ENCODE measurements around the gene TLCD3B. TPM values are rescaled to one million over a fixed set of nuclear protein-coding genes. Genes with fewer than 3 reads are reported as not detected.

TLCD3B gene
- total RNA-seq, 1 donor from 2014 or later: 1.5 TPM

GRCh38 chr16:30000735-30001631, 30.1 kb downstream of the TLCD3B start:
- Mint-ChIP-seq H3K36me3 (ENCODE audit: low read depth) (peaks cover 45% of the 10 kb centered on the region), H3K27me3 (no peaks in the 10 kb centered on the region), H3K9me3 (no peaks in the 10 kb centered on the region), H3K27ac (no peak overlapping the region), H3K4me3 (no peak overlapping the region), H3K4me1 (peaks cover 17% of the 10 kb centered on the region)
- intact Hi-C loops (cut with micrococcal nuclease): no loop called here
- DNase-seq: no peak

DNA sequence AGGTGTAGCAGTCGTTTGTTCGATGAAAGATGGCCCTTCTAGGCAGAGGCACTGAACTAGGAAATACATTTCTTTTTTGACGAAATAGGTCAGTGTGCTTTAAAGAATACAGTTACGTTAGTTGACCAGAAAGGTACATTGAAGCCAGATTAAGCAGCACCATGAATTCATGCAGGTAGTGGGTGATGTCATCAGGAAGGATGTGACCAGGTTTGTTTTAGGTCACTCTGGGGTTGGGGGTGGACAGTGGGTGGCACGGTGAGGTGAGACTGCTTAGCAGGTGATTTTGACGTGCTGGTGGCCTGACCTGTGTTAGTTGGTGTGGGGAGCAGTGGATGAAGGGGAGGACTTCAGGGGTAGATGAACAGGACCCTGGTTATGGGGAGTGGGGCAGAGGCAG, 31.5 kb downstream of the TLCD3B start:
- no peak overlapping the region for H3K4me3 Mint-ChIP-seq
- peaks cover 48% of the 10 kb centered on the region for H3K36me3 Mint-ChIP-seq (ENCODE audit: low read depth)
- no peaks in the 10 kb centered on the region for H3K9me3 Mint-ChIP-seq
- peaks cover 22% of the 10 kb centered on the region for H3K4me1 Mint-ChIP-seq
- no peak for DNase-seq
- intact Hi-C loops (cut with micrococcal nuclease): loop anchor here (5.0 to 10.0 kb wide), 3 partner anchors 375 to 1177 kb away; partner anchors contain the start of genes ATXN2L, FBRS, MYL11 and PRR14
- H3K27me3 Mint-ChIP-seq: no peaks in the 10 kb centered on the region
- no peak overlapping the region for H3K27ac Mint-ChIP-seq

DNA sequence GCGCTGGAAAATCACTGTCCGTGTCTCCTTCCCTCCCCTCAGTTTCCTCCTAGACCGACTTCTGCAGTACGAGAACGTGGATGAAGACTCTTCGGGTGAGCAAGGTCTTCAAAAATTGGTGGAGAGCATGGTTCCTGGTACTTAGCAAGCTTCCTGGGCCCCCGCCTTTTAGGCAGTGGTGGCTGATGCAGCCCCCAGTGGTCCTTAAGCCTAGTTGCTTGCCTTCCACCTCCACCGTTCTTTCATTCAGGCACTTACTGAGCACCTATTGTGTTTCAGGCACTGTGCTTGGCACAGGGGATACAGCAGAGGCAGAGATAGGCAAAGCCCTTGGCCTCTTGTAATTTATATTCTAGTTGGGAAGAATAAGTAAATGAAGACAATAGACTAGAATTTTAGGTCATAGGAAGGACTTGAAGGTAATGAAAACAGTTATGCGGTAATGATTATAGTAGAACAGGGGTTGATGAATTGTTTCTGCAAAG, 34.3 kb downstream of the TLCD3B start:
- Mint-ChIP-seq H3K36me3 (ENCODE audit: low read depth) (peaks cover 53% of the 10 kb centered on the region), H3K27ac (peak overlapping the region; percentile 98), H3K4me1 (peaks cover 26% of the 10 kb centered on the region), H3K4me3 (peak overlapping the region; percentile 95), H3K27me3 (no peaks in the 10 kb centered on the region), H3K9me3 (no peaks in the 10 kb centered on the region)
- intact Hi-C loops (cut with micrococcal nuclease): loop anchor here (1.0 to 10.0 kb wide), 12 partner anchors 24 to 1175 kb away; partner anchors contain the start of genes ALDOA, ATXN2L, CDIPT and FBRS
- DNase-seq: no peak

- intact Hi-C loops (cut with micrococcal nuclease): loop anchor here (1.0 to 10.0 kb wide), 12 partner anchors 23 to 1174 kb away; partner anchors contain the start of genes ALDOA, ATXN2L, CDIPT and FBRS
- no peaks in the 10 kb centered on the region for H3K9me3 Mint-ChIP-seq
- H3K27ac Mint-ChIP-seq: peak within 1 kb of the TSS; percentile 98
- DNase-seq: peak; percentile 100
- peaks cover 26% of the 10 kb centered on the region for H3K4me1 Mint-ChIP-seq
- H3K4me3 Mint-ChIP-seq: peak within 1 kb of the TSS; percentile 95
- no peaks in the 10 kb centered on the region for H3K27me3 Mint-ChIP-seq
- peaks cover 50% of the 10 kb centered on the region for H3K36me3 Mint-ChIP-seq (ENCODE audit: low read depth)
Measured at GRCh38 chr16:29995911-29996765, 34.9 kb downstream of the TLCD3B start, which contains the start of gene INO80E. Gene INO80E (plus strand): TSS chr16:29996241. CDS start chr16:29996311, 70 bp downstream.

- intact Hi-C loops (cut with micrococcal nuclease): loop anchor here (5.0 to 10.0 kb wide), 3 partner anchors 379 to 1173 kb away; partner anchors contain the start of genes ATXN2L, FBRS, MYL11 and PRR14
- H3K4me3 Mint-ChIP-seq: peak within 1 kb of the TSS; percentile 95
- H3K36me3 Mint-ChIP-seq (ENCODE audit: low read depth): peaks cover 48% of the 10 kb centered on the region
Measured at GRCh38 chr16:29995324-29995910, 35.7 kb downstream of the TLCD3B start, which contains the start of gene HIRIP3. Gene HIRIP3 (minus strand): TSS chr16:29995617. CDS start chr16:29995605, 12 bp downstream.

DNA sequence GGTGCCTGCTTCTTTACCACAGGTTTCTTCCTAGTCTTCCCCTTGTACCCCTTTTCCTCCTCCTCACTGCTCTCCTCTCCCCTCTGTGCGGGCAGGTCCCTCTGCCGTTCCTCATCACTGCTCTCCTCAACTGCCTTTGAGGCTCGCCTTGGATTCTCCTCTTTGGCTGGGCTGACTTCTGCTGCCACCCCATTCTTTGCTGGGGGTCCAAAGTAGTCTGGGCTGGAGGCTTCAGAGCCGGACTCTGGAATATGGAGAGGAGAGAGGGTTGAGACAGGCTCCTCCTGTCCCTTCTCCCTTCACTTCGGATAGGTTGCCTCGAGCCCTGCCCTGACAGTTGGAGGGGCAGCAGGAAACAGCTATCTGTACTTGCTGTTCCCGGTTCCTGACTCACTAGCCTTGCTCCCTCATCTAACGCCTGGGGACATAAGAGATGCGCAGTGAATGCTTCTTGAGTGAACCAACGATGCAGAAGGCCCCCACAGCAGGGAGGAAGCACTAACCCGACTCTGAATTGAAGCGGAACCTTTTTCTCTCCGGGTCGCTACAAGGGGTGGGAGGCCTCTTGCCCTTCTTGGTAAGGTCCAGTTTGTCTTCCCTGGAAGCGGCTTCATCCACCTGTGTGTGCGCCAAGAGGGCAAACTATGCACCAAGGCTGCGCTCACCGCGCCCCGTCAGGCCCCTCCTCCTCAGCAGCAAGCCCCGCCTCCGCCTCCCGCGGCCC, 36.3 kb downstream of the TLCD3B start:
- intact Hi-C loops (cut with micrococcal nuclease): loop anchor here (5.0 to 10.0 kb wide), 3 partner anchors 380 to 1172 kb away; partner anchors contain the start of genes ATXN2L, FBRS, MYL11 and PRR14
- peaks cover 47% of the 10 kb centered on the region for H3K36me3 Mint-ChIP-seq (ENCODE audit: low read depth)
- H3K27me3 Mint-ChIP-seq: no peaks in the 10 kb centered on the region
- DNase-seq: peak; percentile 93
- H3K9me3 Mint-ChIP-seq: no peaks in the 10 kb centered on the region
- peak overlapping the region; percentile 95 for H3K4me3 Mint-ChIP-seq
- peaks cover 26% of the 10 kb centered on the region for H3K4me1 Mint-ChIP-seq
- peak overlapping the region; percentile 98 for H3K27ac Mint-ChIP-seq

More at GRCh38 chr16:29995324-29995910, 35.7 kb downstream of the TLCD3B start, which contains the start of gene HIRIP3:
- peak; percentile 97 for DNase-seq
- Mint-ChIP-seq H3K9me3 (no peaks in the 10 kb centered on the region), H3K4me1 (peaks cover 26% of the 10 kb centered on the region), H3K27ac (peak within 1 kb of the TSS; percentile 98), H3K27me3 (no peaks in the 10 kb centered on the region)

DNA sequence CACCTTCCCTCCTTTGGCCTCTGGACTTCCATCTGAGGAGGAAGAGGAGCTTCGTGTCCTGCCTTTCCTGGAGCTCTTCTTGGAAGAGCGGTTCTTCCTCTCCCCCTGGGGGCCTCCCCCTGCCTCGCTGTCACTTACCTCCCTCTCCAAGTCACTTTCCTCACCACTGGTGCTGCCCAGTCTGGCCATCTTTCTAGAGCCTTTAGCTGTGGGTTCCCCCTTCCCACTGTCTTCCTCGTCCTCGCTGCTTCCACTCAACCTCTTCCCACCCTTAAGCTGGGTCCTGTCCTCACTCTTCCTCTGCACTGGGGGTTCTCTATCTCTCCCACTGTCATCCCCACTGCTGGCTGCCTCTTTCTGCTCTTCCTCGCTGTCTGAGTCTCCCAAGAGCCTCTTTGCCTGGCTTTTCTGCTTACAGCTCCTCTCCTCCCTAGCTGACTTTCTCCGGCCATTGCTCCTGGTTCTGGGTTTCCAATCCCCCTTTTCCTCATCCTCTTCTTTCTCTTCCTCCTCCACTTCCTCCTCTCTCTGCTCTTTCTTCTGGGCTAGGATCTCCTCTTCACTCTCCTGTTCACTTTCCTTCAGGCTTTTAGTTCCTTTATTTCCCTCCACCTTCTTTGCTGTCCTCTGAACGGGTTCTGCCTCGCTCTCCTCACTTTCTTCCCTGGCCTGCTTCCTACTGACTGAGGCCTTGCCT, 37.0 kb downstream of the TLCD3B start:
- no peaks in the 10 kb centered on the region for H3K27me3 Mint-ChIP-seq
- H3K4me3 Mint-ChIP-seq: peak overlapping the region; percentile 95
- peaks cover 24% of the 10 kb centered on the region for H3K4me1 Mint-ChIP-seq
- no peaks in the 10 kb centered on the region for H3K9me3 Mint-ChIP-seq
- peaks cover 44% of the 10 kb centered on the region for H3K36me3 Mint-ChIP-seq (ENCODE audit: low read depth)
- intact Hi-C loops (cut with micrococcal nuclease): loop anchor here (10.0 kb wide), 2 partner anchors 381 to 661 kb away; partner anchors contain the start of genes FBRS, MYL11, PRR14 and TBC1D10B
- DNase-seq: no peak
- peak overlapping the region; percentile 98 for H3K27ac Mint-ChIP-seq

DNA sequence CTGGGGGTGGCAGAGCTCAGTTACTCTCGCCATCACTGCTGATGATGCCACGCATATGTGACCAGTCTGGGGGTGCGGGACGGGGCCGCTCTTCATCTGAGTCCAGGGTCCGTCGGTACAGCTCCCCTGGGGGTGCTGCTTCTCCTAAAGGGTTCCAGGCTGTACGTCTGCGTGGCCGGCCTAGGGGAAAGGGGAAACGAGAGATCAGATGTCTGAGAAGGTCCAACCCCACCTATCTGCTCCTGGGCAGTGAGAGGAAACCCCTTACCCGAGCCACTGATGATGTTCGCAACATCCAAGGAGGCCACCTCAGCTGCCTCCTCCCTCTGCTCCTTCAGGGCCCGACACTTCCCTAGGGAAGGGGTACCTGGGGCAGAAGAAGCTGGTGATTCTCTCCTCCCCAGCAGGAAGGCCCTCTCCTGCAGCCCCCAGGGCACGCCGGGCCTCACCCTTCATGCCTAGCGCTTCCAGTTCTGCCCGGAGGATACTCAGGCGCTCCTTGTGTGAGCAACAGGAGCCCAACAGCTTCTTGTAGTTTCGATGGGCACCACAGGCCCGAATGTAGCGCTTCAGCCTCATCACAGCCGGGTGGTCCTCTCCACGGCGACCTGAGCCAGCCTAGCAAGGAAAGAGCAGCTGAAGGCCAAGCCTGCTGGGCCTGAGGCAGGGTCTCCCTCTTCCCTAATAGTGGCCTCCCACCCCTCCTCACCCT, 37.7 kb downstream of the TLCD3B start:
- Mint-ChIP-seq H3K27ac (no peak overlapping the region), H3K4me3 (peak overlapping the region; percentile 95), H3K36me3 (ENCODE audit: low read depth) (peaks cover 45% of the 10 kb centered on the region)

GRCh38 chr16:29992344-29992967, 38.6 kb downstream of the TLCD3B start:
- Mint-ChIP-seq H3K27me3 (no peaks in the 10 kb centered on the region), H3K27ac (peak overlapping the region; percentile 25), H3K9me3 (no peaks in the 10 kb centered on the region), H3K4me1 (peaks cover 20% of the 10 kb centered on the region), H3K36me3 (ENCODE audit: low read depth) (peaks cover 43% of the 10 kb centered on the region), H3K4me3 (no peak overlapping the region)
- intact Hi-C loops (cut with micrococcal nuclease): loop anchor here (10.0 kb wide), 2 partner anchors 382 to 662 kb away; partner anchors contain the start of genes FBRS, MYL11, PRR14 and TBC1D10B
- no peak for DNase-seq

More for the DNA sequence above, 37.7 kb downstream of the TLCD3B start:
- Mint-ChIP-seq H3K27me3 (no peaks in the 10 kb centered on the region), H3K9me3 (no peaks in the 10 kb centered on the region), H3K4me1 (peaks cover 24% of the 10 kb centered on the region)
- intact Hi-C loops (cut with micrococcal nuclease): loop anchor here (10.0 kb wide), 2 partner anchors 381 to 661 kb away; partner anchors contain the start of genes FBRS, MYL11, PRR14 and TBC1D10B
- no peak for DNase-seq

GRCh38 chr16:29991571-29991904, 39.5 kb downstream of the TLCD3B start:
- no peaks in the 10 kb centered on the region for H3K9me3 Mint-ChIP-seq
- no peaks in the 10 kb centered on the region for H3K27me3 Mint-ChIP-seq
- H3K36me3 Mint-ChIP-seq (ENCODE audit: low read depth): peaks cover 41% of the 10 kb centered on the region
- no peak for DNase-seq
- H3K27ac Mint-ChIP-seq: no peak overlapping the region
- H3K4me3 Mint-ChIP-seq: no peak overlapping the region
- H3K4me1 Mint-ChIP-seq: peaks cover 15% of the 10 kb centered on the region
- intact Hi-C loops (cut with micrococcal nuclease): loop anchor here (10.0 kb wide), 2 partner anchors 383 to 663 kb away; partner anchors contain the start of genes FBRS, MYL11, PRR14 and TBC1D10B

All from activated CD4-positive, alpha-beta T cell treated with anti-CD3 and anti-CD28 coated beads, Interleukin-2, amount 10 ng/mL, durations not matched to agents 24 days and 14 days (primary cell).